GM12875 (cell line): Measurements from ENCODE around the gene DAB2IP.
"Not testable (repeated sequence)": the region's sequence is repeated elsewhere in the genome, so short reads cannot be mapped to it uniquely, and the experiment has no call there.

Source experiments
- H3K4me3 ChIP-seq: one replicate; pipeline ENCODE4 v1.5.1; 2011; ENCODE audit warnings: low read depth, low read length, control low read depth
- TF ChIP-seq, protein P1 (sequence below): IDR thresholded peaks from 2 replicates; pipeline ENCODE4 v1.5.1; 2011; ENCODE audit warnings: low read depth, mild to moderate bottlenecking, control low read depth, inconsistent platforms, low read length, moderate library complexity, borderline replicate concordance; ENCODE audit not compliant: insufficient read depth

DAB2IP gene

DNA sequence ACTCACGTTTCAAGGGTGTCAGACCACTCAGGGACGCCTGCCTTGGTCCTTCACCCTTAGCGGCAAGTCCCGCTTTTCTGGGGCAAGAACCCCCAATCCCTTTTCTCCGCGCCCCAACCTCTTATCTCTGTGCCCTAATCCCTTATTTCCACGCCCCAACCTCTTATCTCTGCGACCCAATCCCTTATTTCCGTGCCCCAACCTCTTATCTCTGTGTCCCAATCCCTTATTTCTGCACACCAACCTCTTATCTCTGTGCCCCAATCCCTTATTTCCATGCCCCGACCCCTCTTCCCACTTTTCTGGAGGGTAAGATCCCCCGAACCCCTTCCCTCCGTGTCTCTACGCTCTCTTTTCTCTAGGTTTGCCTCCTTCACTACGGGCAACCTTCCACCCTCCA is 139.4 kb downstream of the DAB2IP start:
- TF ChIP-seq, protein P1, sequence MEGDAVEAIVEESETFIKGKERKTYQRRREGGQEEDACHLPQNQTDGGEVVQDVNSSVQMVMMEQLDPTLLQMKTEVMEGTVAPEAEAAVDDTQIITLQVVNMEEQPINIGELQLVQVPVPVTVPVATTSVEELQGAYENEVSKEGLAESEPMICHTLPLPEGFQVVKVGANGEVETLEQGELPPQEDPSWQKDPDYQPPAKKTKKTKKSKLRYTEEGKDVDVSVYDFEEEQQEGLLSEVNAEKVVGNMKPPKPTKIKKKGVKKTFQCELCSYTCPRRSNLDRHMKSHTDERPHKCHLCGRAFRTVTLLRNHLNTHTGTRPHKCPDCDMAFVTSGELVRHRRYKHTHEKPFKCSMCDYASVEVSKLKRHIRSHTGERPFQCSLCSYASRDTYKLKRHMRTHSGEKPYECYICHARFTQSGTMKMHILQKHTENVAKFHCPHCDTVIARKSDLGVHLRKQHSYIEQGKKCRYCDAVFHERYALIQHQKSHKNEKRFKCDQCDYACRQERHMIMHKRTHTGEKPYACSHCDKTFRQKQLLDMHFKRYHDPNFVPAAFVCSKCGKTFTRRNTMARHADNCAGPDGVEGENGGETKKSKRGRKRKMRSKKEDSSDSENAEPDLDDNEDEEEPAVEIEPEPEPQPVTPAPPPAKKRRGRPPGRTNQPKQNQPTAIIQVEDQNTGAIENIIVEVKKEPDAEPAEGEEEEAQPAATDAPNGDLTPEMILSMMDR, result no peak
- no peak overlapping the region for H3K4me3 ChIP-seq

DNA sequence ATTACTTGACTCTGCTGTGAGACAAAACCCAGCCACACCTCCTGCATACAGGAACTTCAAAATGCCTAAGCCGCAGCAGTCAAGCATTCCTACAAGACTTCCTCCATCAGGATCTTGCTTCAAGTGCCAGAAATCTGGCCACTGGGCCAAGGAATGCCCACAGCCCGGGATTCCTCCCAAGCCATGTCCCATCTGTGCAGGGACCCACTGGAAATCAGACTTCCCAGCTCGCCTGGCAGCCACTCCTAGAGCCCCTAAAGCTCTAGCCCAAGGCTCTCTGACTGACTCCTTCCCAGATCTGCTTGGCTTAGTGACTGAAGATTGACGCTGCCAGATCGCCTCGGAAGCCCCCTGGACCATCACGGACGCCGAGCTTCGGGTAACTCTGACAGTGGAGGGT is 141.0 kb downstream of the DAB2IP start:
- not testable (repeated sequence) for H3K4me3 ChIP-seq

- not testable (repeated sequence) for H3K4me3 ChIP-seq
Measured at GRCh38 chr9:121794334-121794733, 142.9 kb downstream of the DAB2IP start.

GRCh38 chr9:121797081-121797480 is 145.6 kb downstream of the DAB2IP start:
- TF ChIP-seq, protein P1, result no peak

GRCh38 chr9:121798941-121799340 is 147.5 kb downstream of the DAB2IP start:
- TF ChIP-seq, protein P1, result no peak
- no peak overlapping the region for H3K4me3 ChIP-seq

More at GRCh38 chr9:121797081-121797480, 145.6 kb downstream of the DAB2IP start:
- no peak overlapping the region for H3K4me3 ChIP-seq

DNA sequence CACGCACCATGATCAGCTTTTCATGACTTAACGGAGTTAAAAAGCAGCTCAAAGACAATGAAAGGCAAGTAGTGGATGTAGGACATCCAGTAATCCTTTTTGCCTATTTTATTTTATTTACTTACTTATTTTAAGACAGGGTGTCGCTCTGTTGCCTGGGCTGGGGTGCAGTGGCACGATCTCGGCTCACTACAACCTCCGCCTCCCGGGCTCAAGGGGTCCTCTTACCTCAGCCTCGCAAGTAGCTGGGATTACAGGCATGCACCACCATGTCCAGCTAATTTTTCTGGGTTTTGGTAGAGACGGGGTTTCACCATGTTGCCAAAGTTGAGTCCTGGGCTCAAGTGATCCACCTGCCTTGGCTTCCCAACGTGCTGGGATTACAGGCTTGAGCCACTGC is 148.9 kb downstream of the DAB2IP start:
- TF ChIP-seq, protein P1, result no peak
- H3K4me3 ChIP-seq, result no peak overlapping the region

GRCh38 chr9:121801579-121801978 is 150.1 kb downstream of the DAB2IP start:
- TF ChIP-seq, protein P1, result no peak

DNA sequence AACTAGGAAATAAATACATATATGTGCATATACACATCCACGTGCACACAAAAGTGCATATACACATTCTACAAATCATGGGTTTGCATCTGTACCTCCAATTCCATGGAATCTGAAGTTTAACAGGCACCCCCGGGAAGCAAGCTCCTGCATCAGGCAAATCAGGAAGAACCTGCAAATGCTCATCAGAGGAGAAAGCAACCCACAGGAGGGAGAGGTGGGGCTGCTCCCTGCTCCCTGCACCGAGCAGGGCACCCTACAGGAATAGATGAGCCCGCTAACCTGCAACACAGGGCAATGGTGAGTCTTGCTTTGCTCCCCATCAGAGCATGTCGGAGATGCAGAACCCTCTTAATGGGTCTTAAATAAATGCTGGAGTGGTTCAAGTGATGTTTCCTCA is 151.3 kb downstream of the DAB2IP start:
- H3K4me3 ChIP-seq, result no peak overlapping the region
- TF ChIP-seq, protein P1, result no peak

More at GRCh38 chr9:121801579-121801978, 150.1 kb downstream of the DAB2IP start:
- no peak overlapping the region for H3K4me3 ChIP-seq
